Iris pigment epithelial cell (primary cell): ENCODE data around the gene ARSB.
A peak's percentile ranks its signal among the peaks of the same experiment; 100 is the strongest.
"Not testable (repeated sequence)": the region's sequence is repeated elsewhere in the genome, so short reads cannot be mapped to it uniquely, and the experiment has no call there.

Experiments used
- DNase-seq: peaks from one replicate; pipeline ENCODE4 v3.0.0-alpha.2; 2011; ENCODE audit warnings: low read depth

ARSB gene

GRCh38 chr5:78993165-78993564 is 8.1 kb upstream of the ARSB start:
- no peak for DNase-seq

GRCh38 chr5:78992146-78992545 is 7.0 kb upstream of the ARSB start:
- no peak for DNase-seq

- DNase-seq = no peak
Measured at GRCh38 chr5:78989080-78989479, 4.0 kb upstream of the ARSB start.

GRCh38 chr5:78985725-78986223 is 664 bp upstream of the ARSB start:
- peak; percentile 70 for DNase-seq

GRCh38 chr5:78984439-78985115 is 533 bp downstream of the ARSB start:
- peak; percentile 85 for DNase-seq

GRCh38 chr5:78983601-78984438 is 1.3 kb downstream of the ARSB start:
- no peak for DNase-seq

GRCh38 chr5:78983194-78983593 is 1.9 kb downstream of the ARSB start:
- not testable (repeated sequence) for DNase-seq

- DNase-seq = peak; percentile 10
Measured at GRCh38 chr5:78979909-78980308, 5.2 kb downstream of the ARSB start.

GRCh38 chr5:78979117-78979742 is 5.9 kb downstream of the ARSB start:
- no peak for DNase-seq

GRCh38 chr5:78975035-78975434 is 10.1 kb downstream of the ARSB start:
- DNase-seq = no peak

GRCh38 chr5:78974601-78975000 is 10.5 kb downstream of the ARSB start:
- no peak for DNase-seq

- no peak for DNase-seq
Measured at GRCh38 chr5:78974011-78974410, 11.1 kb downstream of the ARSB start.

- DNase-seq = peak; percentile 42
Measured at GRCh38 chr5:78972654-78973428, 12.3 kb downstream of the ARSB start.

- no peak for DNase-seq
Measured at GRCh38 chr5:78971998-78972397, 13.1 kb downstream of the ARSB start.

- no peak for DNase-seq
Measured at GRCh38 chr5:78968781-78969180, 16.3 kb downstream of the ARSB start.

GRCh38 chr5:78964889-78965288 is 20.2 kb downstream of the ARSB start:
- peak; percentile 77 for DNase-seq

GRCh38 chr5:78961743-78962142 is 23.4 kb downstream of the ARSB start:
- peak; percentile 28 for DNase-seq

- no peak for DNase-seq
Measured at GRCh38 chr5:78959767-78960166, 25.3 kb downstream of the ARSB start.

- no peak for DNase-seq
Measured at GRCh38 chr5:78958672-78959445, 26.3 kb downstream of the ARSB start.

GRCh38 chr5:78956901-78957300 is 28.2 kb downstream of the ARSB start:
- no peak for DNase-seq

GRCh38 chr5:78953092-78953800 is 31.9 kb downstream of the ARSB start:
- DNase-seq = peak; percentile 49
